Transverse colon (tissue), 4 donors: ENCODE results near the gene DNAJC10.

Experiments
- EP300 ChIP-seq: sonication (generic); formaldehyde crosslinking; IDR thresholded peaks from one replicate; pipeline ENCODE4 v1.6.1; 2017; ENCODE audit warnings: antibody characterized with exemption, low read depth
- POLR2A ChIP-seq: fragments of 450-650 bp; IDR thresholded peaks from one replicate; pipeline ENCODE4 v1.6.1; 2016; ENCODE audit warnings: antibody characterized with exemption, mild to moderate bottlenecking, moderate library complexity
- POLR2AphosphoS5 ChIP-seq, 3 donors: sonication (generic); formaldehyde crosslinking; IDR thresholded peaks; one replicate each; pipeline ENCODE4 v1.6.1; 2016; ENCODE audit warnings: antibody characterized with exemption in 3 of 3
- TF ChIP-seq, protein P1 (sequence below), 5 experiments: fragments of 200-600 bp in 3 of 5; fragments of 450-650 bp in 2 of 5; sonication (generic) in 3 of 5; IDR thresholded peaks; 1 replicate in 2 of 5; 2 replicates in 3 of 5; pipeline ENCODE4 v1.5.1; 2016 to 2017; ENCODE audit warnings: antibody characterized with exemption in 5 of 5, inconsistent platforms in 3 of 5, mild to moderate bottlenecking in 2 of 5, moderate library complexity in 1 of 5

- no peak for TF ChIP-seq POLR2A
- TF ChIP-seq, protein P1, sequence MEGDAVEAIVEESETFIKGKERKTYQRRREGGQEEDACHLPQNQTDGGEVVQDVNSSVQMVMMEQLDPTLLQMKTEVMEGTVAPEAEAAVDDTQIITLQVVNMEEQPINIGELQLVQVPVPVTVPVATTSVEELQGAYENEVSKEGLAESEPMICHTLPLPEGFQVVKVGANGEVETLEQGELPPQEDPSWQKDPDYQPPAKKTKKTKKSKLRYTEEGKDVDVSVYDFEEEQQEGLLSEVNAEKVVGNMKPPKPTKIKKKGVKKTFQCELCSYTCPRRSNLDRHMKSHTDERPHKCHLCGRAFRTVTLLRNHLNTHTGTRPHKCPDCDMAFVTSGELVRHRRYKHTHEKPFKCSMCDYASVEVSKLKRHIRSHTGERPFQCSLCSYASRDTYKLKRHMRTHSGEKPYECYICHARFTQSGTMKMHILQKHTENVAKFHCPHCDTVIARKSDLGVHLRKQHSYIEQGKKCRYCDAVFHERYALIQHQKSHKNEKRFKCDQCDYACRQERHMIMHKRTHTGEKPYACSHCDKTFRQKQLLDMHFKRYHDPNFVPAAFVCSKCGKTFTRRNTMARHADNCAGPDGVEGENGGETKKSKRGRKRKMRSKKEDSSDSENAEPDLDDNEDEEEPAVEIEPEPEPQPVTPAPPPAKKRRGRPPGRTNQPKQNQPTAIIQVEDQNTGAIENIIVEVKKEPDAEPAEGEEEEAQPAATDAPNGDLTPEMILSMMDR (IDR thresholded peaks at IDR 0.05): no peak
- no peak for TF ChIP-seq POLR2AphosphoS5 (IDR thresholded peaks at IDR 0.05)
- no peak for TF ChIP-seq EP300
Measured at GRCh38 chr2:182741620-182742019, 25.6 kb downstream of the DNAJC10 start.
